GM12872 (cell line): ENCODE measurements around the gene LCAT.

Source experiments
- CTCF ChIP-seq: IDR thresholded peaks from 3 replicates; pipeline ENCODE4 v1.5.1; 2011; ENCODE audit warnings: low read depth, mild to moderate bottlenecking, low read length, moderate library complexity; ENCODE audit not compliant: insufficient read depth

The LCAT gene

DNA sequence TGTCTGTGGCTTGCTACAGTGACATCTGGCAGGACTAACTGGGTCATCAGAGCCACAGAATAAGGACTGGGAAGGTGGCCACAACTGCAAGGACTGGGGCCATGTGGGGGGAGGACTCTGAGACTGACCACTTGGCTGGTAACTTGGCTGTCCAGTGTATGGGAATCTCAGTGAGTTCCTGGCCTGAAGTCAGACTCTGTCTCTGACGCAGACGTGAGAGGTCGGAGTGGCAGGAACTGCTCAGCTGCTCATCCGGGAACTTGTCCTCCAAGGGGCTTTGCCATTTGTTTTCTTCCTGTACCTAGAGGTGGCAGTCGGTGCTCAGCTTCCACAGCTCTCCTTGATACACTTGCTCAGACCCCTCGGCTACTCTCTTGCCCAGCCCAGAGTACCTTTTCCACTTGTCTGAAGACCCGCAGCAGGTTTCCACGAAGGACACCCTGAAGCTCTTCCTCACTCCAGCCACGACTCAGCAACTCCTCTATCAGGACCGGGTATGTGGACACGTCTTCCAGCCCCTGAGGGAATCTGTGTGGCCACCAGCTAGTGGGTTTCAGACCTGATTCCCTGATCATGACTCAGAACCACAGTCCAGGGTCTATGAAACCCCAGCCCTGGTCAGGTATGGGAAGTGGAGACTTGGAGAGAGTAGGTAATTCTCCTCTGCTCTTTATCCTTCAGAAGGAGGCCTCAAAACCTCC, 43.7 kb upstream of the LCAT start:
- TF ChIP-seq CTCF, result no peak

DNA sequence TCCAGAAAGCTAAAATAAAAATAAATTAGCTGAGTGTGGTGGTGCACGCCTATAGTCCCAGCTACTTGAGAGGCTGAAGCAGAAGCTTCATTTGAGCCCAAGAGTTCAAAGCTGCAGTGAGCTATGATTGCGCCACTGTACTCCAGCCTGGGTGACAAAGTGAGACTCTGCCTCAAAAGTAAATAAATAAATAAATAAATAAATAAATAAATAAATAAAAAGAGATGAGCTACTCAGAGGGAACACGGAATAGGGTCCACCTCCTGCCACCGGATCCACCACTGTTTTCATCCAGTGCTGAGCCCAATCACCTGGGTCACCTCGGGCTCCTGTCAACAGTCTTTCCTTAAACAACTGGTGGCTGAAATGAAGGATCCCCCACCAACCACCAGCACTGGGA, 43.0 kb upstream of the LCAT start:
- TF ChIP-seq CTCF, result no peak

- TF ChIP-seq CTCF, result no peak
Measured at GRCh38 chr16:67982011-67982696, 38.2 kb upstream of the LCAT start.

DNA sequence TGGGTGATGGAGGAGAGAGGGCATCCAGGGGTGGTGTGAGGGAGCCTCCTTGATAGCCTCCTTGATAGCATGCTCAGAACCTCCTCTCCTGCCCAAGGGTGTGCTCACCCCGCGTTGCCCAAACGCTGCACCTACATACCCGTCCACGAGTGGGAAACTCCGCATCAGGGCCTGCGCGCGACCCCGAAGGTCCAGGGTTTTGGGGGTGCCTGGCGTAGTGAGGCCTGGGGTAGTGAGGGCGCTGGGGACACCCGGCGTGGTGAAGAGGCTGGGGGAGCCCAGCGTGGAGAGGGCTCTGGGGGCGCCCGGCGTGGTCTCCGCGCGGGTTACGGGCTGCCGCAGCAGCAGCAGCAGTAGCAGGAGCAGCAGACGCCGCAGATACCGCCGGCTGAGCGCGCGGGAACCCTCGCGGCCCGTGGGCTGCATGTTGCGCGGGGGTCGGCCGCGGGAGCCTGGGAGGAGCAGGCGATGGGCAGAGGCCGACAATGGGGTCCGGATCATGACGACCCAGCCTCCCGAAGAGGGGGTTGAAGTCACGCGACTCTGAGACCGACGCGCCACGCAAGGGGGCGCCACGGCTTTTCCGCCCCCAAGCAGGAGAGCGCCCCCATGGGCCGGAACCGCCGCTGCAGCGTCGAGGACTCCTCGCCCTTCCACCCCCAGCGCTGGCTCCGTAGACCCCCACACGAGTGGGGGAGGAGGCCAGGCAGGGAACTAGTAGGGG, 36.2 kb upstream of the LCAT start, which contains the start of gene DPEP3:
Gene DPEP3 (minus strand): TSS at position 545 of the 724 bp plus-strand sequence. CDS start 119 bp downstream, at position 426.
- TF ChIP-seq CTCF, result no peak

- no peak for TF ChIP-seq CTCF
Measured at GRCh38 chr16:67977469-67978227, 33.7 kb upstream of the LCAT start.

GRCh38 chr16:67977005-67977404, 33.1 kb upstream of the LCAT start:
- TF ChIP-seq CTCF, result no peak

GRCh38 chr16:67976205-67976604, 32.3 kb upstream of the LCAT start:
- TF ChIP-seq CTCF, result no peak
